ENCODE data around the gene IFT88.

DNA sequence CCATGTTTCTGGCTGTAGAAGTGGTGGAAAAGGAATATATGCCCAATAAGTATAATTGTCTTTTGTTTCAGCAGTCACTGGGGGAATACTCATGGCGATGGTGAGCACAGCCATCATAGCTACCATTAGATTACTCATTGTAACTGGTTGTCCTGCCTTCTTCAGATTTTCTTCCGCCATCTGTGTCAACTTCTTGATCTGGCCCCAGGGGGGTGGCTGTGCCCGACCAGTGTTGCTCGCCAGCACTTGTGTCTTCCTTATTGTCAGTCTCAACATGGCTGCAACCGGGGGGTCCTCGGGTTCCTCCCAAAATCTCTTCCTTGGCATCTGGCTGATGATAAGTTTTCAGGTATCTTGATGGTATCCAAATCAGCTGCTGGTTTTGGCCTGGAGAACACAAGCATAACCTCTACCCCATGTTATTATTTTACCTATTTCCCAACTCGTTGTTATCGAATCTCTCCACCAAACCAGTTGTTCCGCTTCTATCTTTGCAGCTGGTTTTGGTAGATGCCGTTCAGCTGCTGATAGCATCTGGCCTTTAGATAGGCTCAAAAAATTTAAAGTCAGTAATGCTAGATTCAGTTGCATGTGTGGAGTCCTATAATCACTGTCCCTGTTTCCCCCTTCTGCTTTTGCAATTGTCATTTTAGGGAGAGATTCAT, 113.6 kb downstream of the IFT88 start:
- no peak for TF ChIP-seq CTCF (conservative IDR thresholded peaks at IDR 0.05)
- no peak for TF ChIP-seq ZFX (IDR thresholded peaks at IDR 0.05)

Measured in C4-2B (cell line).